ENCODE data around the gene DNER.

- TF ChIP-seq EZH2 (IDR thresholded peaks at IDR 0.05; ENCODE audit: borderline replicate concordance, low read depth, low read length, poor library complexity, severe bottlenecking) (no peak), CTCF (conservative IDR thresholded peaks at IDR 0.05; ENCODE audit: low read depth, low read length) (no peak)
Observed at GRCh38 chr2:229640636-229641035, 73.7 kb downstream of the DNER start.
